GM23338 (cell line): ENCODE measurements around the gene BBOX1. TPM values are rescaled to one million over a fixed set of nuclear protein-coding genes. Genes with fewer than 3 reads are reported as not detected.
A peak's percentile ranks its signal among the peaks of the same experiment; 100 is the strongest.

ENCODE experiments used
- ATAC-seq: fragments of 200-7000 bp; cut with Tn5 transposase; 3 replicates; pipeline ENCODE4 v1.9.1; 2020
- DNase-seq: peaks from one replicate; pipeline ENCODE4 v3.0.0-alpha.2; 2015; ENCODE audit warnings: low spot score
- H2AFZ ChIP-seq: fragments of 200-600 bp; sonication (generic); 2 replicates; pipeline ENCODE4 v1.8.0; 2016; ENCODE audit warnings: antibody characterized with exemption, mild to moderate bottlenecking, moderate library complexity
- H3F3A ChIP-seq: fragments of 200-600 bp; sonication (generic); replicated peaks from 2 replicates; pipeline ENCODE4 v1.8.0; 2017; ENCODE audit warnings: antibody characterized with exemption, mixed run types, low read depth
- H3K27ac ChIP-seq: fragments of 200-600 bp; sonication (generic); 2 replicates; pipeline ENCODE4 v1.6.1; 2016; ENCODE audit warnings: low read depth
- H3K27me3 ChIP-seq: fragments of 200-600 bp; sonication (generic); 2 replicates; pipeline ENCODE4 v1.8.0; 2016; ENCODE audit warnings: mild to moderate bottlenecking, mixed run types, moderate library complexity; ENCODE audit not compliant: insufficient read depth
- H3K36me3 ChIP-seq: fragments of 200-600 bp; sonication (generic); 2 replicates; pipeline ENCODE4 v1.8.0; 2016; ENCODE audit warnings: mild to moderate bottlenecking; ENCODE audit not compliant: insufficient read depth
- H3K4me1 ChIP-seq: fragments of 200-600 bp; sonication (generic); 2 replicates; pipeline ENCODE4 v1.8.0; 2016; ENCODE audit warnings: mild to moderate bottlenecking, moderate library complexity; ENCODE audit not compliant: insufficient read depth
- H3K4me2 ChIP-seq: fragments of 200-600 bp; sonication (generic); 2 replicates; pipeline ENCODE4 v1.7.1; 2017; ENCODE audit warnings: mixed run types
- H3K4me3 ChIP-seq: fragments of 200-600 bp; sonication (generic); 2 replicates; pipeline ENCODE4 v1.6.1; 2016; ENCODE audit warnings: mixed run types
- H3K79me2 ChIP-seq: fragments of 200-600 bp; sonication (generic); replicated peaks from 2 replicates; pipeline ENCODE4 v1.8.0; 2017; ENCODE audit warnings: mild to moderate bottlenecking; ENCODE audit not compliant: insufficient read depth
- H3K9me2 ChIP-seq: fragments of 200-600 bp; sonication (generic); 2 replicates; pipeline ENCODE4 v1.8.0; 2017; ENCODE audit not compliant: insufficient read depth
- H4K20me1 ChIP-seq: fragments of 200-600 bp; sonication (generic); replicated peaks from 2 replicates; pipeline ENCODE4 v1.8.0; 2017; ENCODE audit warnings: mild to moderate bottlenecking; ENCODE audit not compliant: insufficient read depth
- H3K27ac Mint-ChIP-seq: 2 replicates; pipeline ENCODE4 v1.8.0; 2020; ENCODE audit warnings: inconsistent platforms, mild to moderate bottlenecking, moderate library complexity, mixed read lengths
- H3K27me3 Mint-ChIP-seq: 3 replicates; pipeline ENCODE4 v1.8.0; 2022; ENCODE audit warnings: low read depth, mild to moderate bottlenecking, moderate library complexity, mixed read lengths, inconsistent platforms; ENCODE audit not compliant: insufficient read depth, poor library complexity
- H3K36me3 Mint-ChIP-seq: 3 replicates; pipeline ENCODE4 v1.8.0; 2021; ENCODE audit warnings: low read depth, mild to moderate bottlenecking, inconsistent platforms, moderate library complexity, mixed read lengths
- H3K4me1 Mint-ChIP-seq: 3 replicates; pipeline ENCODE4 v1.8.0; 2020; ENCODE audit warnings: mild to moderate bottlenecking, inconsistent platforms, mixed read lengths
- H3K4me3 Mint-ChIP-seq: 3 replicates; pipeline ENCODE4 v1.8.0; 2021; ENCODE audit warnings: moderate library complexity, mild to moderate bottlenecking, inconsistent platforms, mixed read lengths
- H3K9me3 Mint-ChIP-seq: 3 replicates; pipeline ENCODE4 v1.8.0; 2020; ENCODE audit warnings: moderate library complexity, mild to moderate bottlenecking, inconsistent platforms, mixed read lengths
- CTCF ChIP-seq, 2 experiments: fragments of 200-600 bp in 1 of 2; sonication (generic) in 1 of 2; conservative IDR thresholded peaks; 2 replicates each; pipeline versions ENCODE4 v1.5.1 to v1.6.1; 2016 to 2017; ENCODE audit warnings: antibody characterized with exemption in 2 of 2, low read depth in 2 of 2, mild to moderate bottlenecking in 2 of 2, moderate library complexity in 1 of 2
- EZH2phosphoT487 ChIP-seq: fragments of 200-600 bp; sonication (generic); IDR thresholded peaks from one replicate; pipeline ENCODE4 v1.8.1; 2018; ENCODE audit warnings: antibody characterized with exemption; ENCODE audit not compliant: unreplicated experiment
- POLR2AphosphoS5 ChIP-seq: IDR thresholded peaks from 2 replicates; pipeline ENCODE4 v1.6.1; 2016; ENCODE audit warnings: antibody characterized with exemption, low read depth
- ZNF114 ChIP-seq: fragments of 250-450 bp; sonication (Bioruptor Pico); IDR thresholded peaks from 2 replicates; pipeline ENCODE4 v1.5.0; 2020; ENCODE audit warnings: mild to moderate bottlenecking, moderate library complexity
- ZNF331 ChIP-seq: fragments of 250-450 bp; sonication (Bioruptor Pico); IDR thresholded peaks from 2 replicates; pipeline ENCODE4 v1.5.0; 2020; ENCODE audit warnings: low read depth, mild to moderate bottlenecking, moderate library complexity
- ZNF462 ChIP-seq: fragments of 250-450 bp; sonication (Bioruptor Pico); IDR thresholded peaks from 2 replicates; pipeline ENCODE4 v1.5.0; 2020; ENCODE audit warnings: mild to moderate bottlenecking, moderate library complexity
- polyA plus RNA-seq: library from polyadenylated mRNA; unstranded; fragments of >200 nt; fragmentation: Nextera tagmentation; extraction: Ambion mirVana; gene quantifications from 2 replicates; pipeline ENCODE4 v1.2.1, GENCODE V29; 2016
- total RNA-seq: library from RNA; depleted of rRNA; stranded (reverse); fragments of >200 nt; shearing (Covaris generic); gene quantifications from 2 replicates; pipeline ENCODE4 v1.2.3, GENCODE V29; 2014

The BBOX1 gene
- total and polyA plus RNA-seq, 2 experiments from 2014 or later, result not detected

- TF ChIP-seq ZNF462 (CRISPR knock-in tag), result no peak
- no peak for TF ChIP-seq POLR2AphosphoS5
- no peak for TF ChIP-seq EZH2phosphoT487
- TF ChIP-seq ZNF114 (CRISPR knock-in tag), result no peak
- no peak for TF ChIP-seq ZNF331 (CRISPR knock-in tag)
Observed at GRCh38 chr11:27153136-27153535, 112.5 kb downstream of the BBOX1 start (continued).

- no peaks in the 10 kb centered on the region for H3F3A ChIP-seq
Observed at GRCh38 chr11:27158456-27159334, 118.1 kb downstream of the BBOX1 start.

More at GRCh38 chr11:27158456-27159334, 118.1 kb downstream of the BBOX1 start:
- TF ChIP-seq CTCF (conservative IDR thresholded peaks at IDR 0.05; ENCODE audit: low read depth in 2 of 2), result peak; percentile 85 to 91
- TF ChIP-seq POLR2AphosphoS5, result no peak
- no peaks in the 10 kb centered on the region for H4K20me1 ChIP-seq
- H3K27me3 ChIP-seq, result no peaks in the 10 kb centered on the region
- no peak overlapping the region for H3K4me3 Mint-ChIP-seq
- peak; percentile 81 for ATAC-seq
- no peaks in the 10 kb centered on the region for H3K4me1 Mint-ChIP-seq
- H3K4me1 ChIP-seq, result no peaks in the 10 kb centered on the region
- H3K27ac ChIP-seq, result no peak overlapping the region
- no peaks in the 10 kb centered on the region; the same call in 1 of the 2 replicates for H3K36me3 ChIP-seq
- no peak overlapping the region for H3K27ac Mint-ChIP-seq
- H3K4me3 ChIP-seq, result no peak overlapping the region
- DNase-seq, result peak; percentile 84
- H2AFZ ChIP-seq, result no peak overlapping the region
- H3K9me2 ChIP-seq, result no peaks in the 10 kb centered on the region
- H3K9me3 Mint-ChIP-seq, result peaks cover 20% of the 10 kb centered on the region; the same call in 2 of the 3 replicates
- H3K27me3 Mint-ChIP-seq, result no peaks in the 10 kb centered on the region
- H3K4me2 ChIP-seq, result no peak overlapping the region
- H3K36me3 Mint-ChIP-seq, result peaks cover 18% of the 10 kb centered on the region
- no peaks in the 10 kb centered on the region for H3K79me2 ChIP-seq
